GM12878 (cell line): ENCODE measurements around the gene ACACA. TPM values are rescaled to one million over a fixed set of nuclear protein-coding genes. Genes with fewer than 3 reads are reported as not detected.

Source experiments
- ATAC-seq: fragments of 200-7000 bp; cut with Tn5 transposase; 3 replicates; pipeline ENCODE4 v1.9.1; 2020; ENCODE audit warnings: mild to moderate bottlenecking, moderate library complexity
- BruUV-seq: library from RNA; stranded (reverse); fragments of 400-500 nt; replicated peaks from 2 replicates; lab custom pipeline; 2021; lab: Mats Ljungman, UMichigan
- CTCF ChIA-PET: fragments of 300-600 bp; sonication (Branson Sonifier 250); formaldehyde crosslinking; extraction: SDS; loops from one replicate; lab custom pipeline; 2021; ENCODE audit warnings: inconsistent platforms; lab: Yijun Ruan, JAX
- POLR2A ChIA-PET: fragments of 350-600 bp; formaldehyde crosslinking; extraction: SDS; loops from one replicate; lab custom pipeline; 2021; ENCODE audit warnings: inconsistent platforms; lab: Charles Lee
- RAD21 ChIA-PET: fragments of 300-600 bp; sonication (Branson Sonifier 250); formaldehyde crosslinking; loops from one replicate; lab custom pipeline; 2023; ENCODE audit warnings: antibody characterized with exemption; ENCODE audit not compliant: unreplicated experiment; lab: Charles Lee
- SMC1A ChIA-PET: fragments of 300-600 bp; sonication (Branson Sonifier 250); formaldehyde crosslinking; loops from one replicate; lab custom pipeline; 2023; ENCODE audit not compliant: unreplicated experiment, uncharacterized antibody; lab: Charles Lee
- DNase-seq: peaks from one replicate; pipeline ENCODE4 v3.0.0-alpha.2; 2011; ENCODE audit warnings: low read depth, low spot score
- FAIRE-seq: peaks from 3 replicates; lab custom pipeline; 2011; peaks lifted over from hg19 to GRCh38; lab: Jason Lieb, UNC
- H2AFZ ChIP-seq: 2 replicates; pipeline ENCODE4 v1.6.0; 2011; ENCODE audit warnings: low read depth, low read length, control low read depth; ENCODE audit not compliant: control insufficient read depth
- H3K27ac ChIP-seq: 2 replicates; pipeline ENCODE4 v1.5.1; 2011; ENCODE audit warnings: control low read depth; ENCODE audit not compliant: control insufficient read depth, insufficient read depth
- H3K27me3 ChIP-seq, 2 experiments: replicated peaks in 1 of 2; 2 replicates each; pipeline versions ENCODE4 v1.6.0 to v1.6.1; 2011; ENCODE audit warnings: low read length in 1 of 2; ENCODE audit not compliant: control insufficient read depth in 2 of 2, insufficient read depth in 2 of 2
- H3K36me3 ChIP-seq, 2 experiments: 2 replicates each; pipeline ENCODE4 v1.5.1; 2011; ENCODE audit warnings: low read length in 1 of 2; ENCODE audit not compliant: control insufficient read depth in 2 of 2, insufficient read depth in 2 of 2
- H3K4me1 ChIP-seq: 2 replicates; pipeline ENCODE4 v1.6.1; 2011; ENCODE audit warnings: mild to moderate bottlenecking, low read length, moderate library complexity, mixed read lengths; ENCODE audit not compliant: control insufficient read depth, insufficient read depth
- H3K4me2 ChIP-seq: 2 replicates; pipeline ENCODE4 v1.6.0; 2011; ENCODE audit warnings: control low read depth; ENCODE audit not compliant: control insufficient read depth, insufficient read depth
- H3K4me3 ChIP-seq: fragments of 200-600 bp; sonication (generic); 2 replicates; pipeline ENCODE4 v1.5.1; 2016
- H3K79me2 ChIP-seq: 2 replicates; pipeline ENCODE4 v1.6.0; 2011; ENCODE audit warnings: low read length; ENCODE audit not compliant: control insufficient read depth, insufficient read depth
- H3K9ac ChIP-seq: 2 replicates; pipeline ENCODE4 v1.8.0; 2011; ENCODE audit warnings: low read length, control low read depth, mixed read lengths; ENCODE audit not compliant: control insufficient read depth, insufficient read depth
- H3K9me3 ChIP-seq: replicated peaks from 3 replicates; pipeline ENCODE4 v1.5.1; 2011; ENCODE audit warnings: mild to moderate bottlenecking, low read length; ENCODE audit not compliant: control insufficient read depth, insufficient read depth
- H4K20me1 ChIP-seq: 2 replicates; pipeline ENCODE4 v1.6.0; 2011; ENCODE audit not compliant: control insufficient read depth, insufficient read depth
- ASH2L ChIP-seq: fragments of 300-600, 200-600 bp; sonication (generic); IDR thresholded peaks from 2 replicates; pipeline ENCODE4 v1.6.1; 2017; ENCODE audit warnings: low read depth, mild to moderate bottlenecking, borderline replicate concordance
- ATF2 ChIP-seq: IDR thresholded peaks from 2 replicates; pipeline ENCODE4 v1.6.1; 2012; ENCODE audit warnings: low read length, inconsistent platforms
- CREM ChIP-seq: IDR thresholded peaks from 2 replicates; pipeline ENCODE4 v1.6.1; 2014; ENCODE audit warnings: antibody characterized with exemption, low read depth
- ETV6 ChIP-seq, 2 experiments: fragments of 450-650 bp in 1 of 2; IDR thresholded peaks in 1 of 2; conservative IDR thresholded peaks in 1 of 2; 2 replicates each; pipeline ENCODE4 v1.6.1; 2014; ENCODE audit warnings: antibody characterized with exemption in 1 of 2, borderline replicate concordance in 1 of 2, low read depth in 1 of 2, mild to moderate bottlenecking in 1 of 2, moderate library complexity in 1 of 2
- IRF3 ChIP-seq: fragments of 450-650 bp; IDR thresholded peaks from 2 replicates; pipeline ENCODE4 v1.6.1; 2014; ENCODE audit warnings: mild to moderate bottlenecking
- JUNB ChIP-seq: IDR thresholded peaks from 2 replicates; pipeline ENCODE4 v1.6.1; 2016; ENCODE audit warnings: antibody characterized with exemption, mild to moderate bottlenecking
- PAX8 ChIP-seq: fragments of 450-650 bp; IDR thresholded peaks from 2 replicates; pipeline ENCODE4 v1.6.1; 2017; ENCODE audit warnings: mild to moderate bottlenecking, moderate library complexity
- RCOR1 ChIP-seq: conservative IDR thresholded peaks from 2 replicates; pipeline ENCODE4 v1.6.1; 2012; ENCODE audit warnings: low read depth, low read length, improper control_type of control experiment
- SIN3A ChIP-seq: IDR thresholded peaks from 2 replicates; pipeline ENCODE4 v1.6.1; 2012; ENCODE audit warnings: low read depth, low read length, improper control_type of control experiment
- SREBF1 ChIP-seq: IDR thresholded peaks from 2 replicates; pipeline ENCODE4 v1.6.1; 2012; ENCODE audit warnings: mild to moderate bottlenecking, low read length
- WRNIP1 ChIP-seq: IDR thresholded peaks from 2 replicates; pipeline ENCODE4 v1.6.1; 2011; ENCODE audit warnings: low read depth, low read length, improper control_type of control experiment, borderline replicate concordance
- ZNF217 ChIP-seq: fragments of 450-650 bp; IDR thresholded peaks from 2 replicates; pipeline ENCODE4 v1.6.1; 2017; ENCODE audit warnings: antibody characterized with exemption, mild to moderate bottlenecking
- ZNF274 ChIP-seq: IDR thresholded peaks from one replicate; pipeline ENCODE4 v1.8.0; 2011; ENCODE audit not compliant: insufficient read length, insufficient read depth
- WGBS: methylation state at CpG from one replicate; pipeline ENCODE4 v1.1.6; 2016; ENCODE audit warnings: low lambda C conversion rate; ENCODE audit not compliant: insufficient replicate concordance, insufficient coverage; ENCODE audit errors: missing lambda C conversion rate; 5-methylcytosine and 5-hydroxymethylcytosine counted together
- in situ Hi-C: fragments of 300-500 bp; cut with MboI; formaldehyde crosslinking; loops from 9 replicates; pipeline ENCODE4 v1.14.3; 2018; ENCODE audit warnings: mixed read lengths
- intact Hi-C: fragments of 100-400 bp; cut with micrococcal nuclease; formaldehyde crosslinking; loops from one replicate; pipeline ENCODE4 v1.14.2; 2022; ENCODE audit not compliant: unreplicated experiment
- polyA plus RNA-seq, 11 experiments: library from polyadenylated mRNA; depleted of rRNA in 4 of 11; unstranded in 6 of 11; stranded (reverse) in 5 of 11; fragments of >200 nt; fragmentation: Nextera tagmentation in 4 of 11; fragmentation: Illumina TruSeq in 1 of 11; extraction: Ambion mirVana in 4 of 11; extraction: Trizol in 1 of 11; gene quantifications; 1 replicate in 1 of 11; 2 replicates in 10 of 11; pipeline versions ENCODE4 v1.2.1 to v1.2.3, GENCODE V29; 2011 to 2016; ENCODE audit warnings: inconsistent platforms in 2 of 11, missing spikeins in 2 of 11, low read depth in 1 of 11
- total RNA-seq, 4 experiments: library from RNA; depleted of rRNA in 3 of 4; stranded (reverse); fragments of >200 nt in 3 of 4; fragmentation: Illumina TruSeq in 1 of 4; extraction: Trizol in 1 of 4; gene quantifications; 2 replicates each; pipeline versions ENCODE4 v1.2.1 to v1.2.3, GENCODE V29; 2013 to 2021
- TF ChIP-seq, protein P1 (sequence below): fragments of 450-650 bp; IDR thresholded peaks from 2 replicates; pipeline ENCODE4 v1.6.1; 2017; ENCODE audit warnings: mild to moderate bottlenecking, moderate library complexity
- TF ChIP-seq, protein P2 (sequence below): fragments of 450-650 bp; formaldehyde crosslinking; IDR thresholded peaks from 2 replicates; pipeline ENCODE4 v1.4.0; 2020; ENCODE audit warnings: mild to moderate bottlenecking, moderate library complexity

ACACA gene
- total and polyA plus RNA-seq, 10 of the 15 experiments (the other 5 are each of a cell fraction or from before 2014, with no cell fraction given) = 12.9 to 74.2 (median 32.0) TPM

GRCh38 chr17:37064956-37065355 lies 341.7 kb downstream of the ACACA start:
- H3K36me3 ChIP-seq = no peaks in the 10 kb centered on the region
- no peak overlapping the region for H3K9ac ChIP-seq
- ChIA-PET SMC1A (no interaction called here), CTCF (interaction anchor here (1.3 kb wide), 1 partner anchor 18 kb away, joined by 3 read pairs; no protein-coding TSS in a partner anchor), POLR2A (no interaction called here), RAD21 (no interaction called here)
- no peaks in the 10 kb centered on the region for H3K27me3 ChIP-seq
- 54% methylated on average over 8 of the region's 8 CpGs for WGBS
- H3K79me2 ChIP-seq = no peaks in the 10 kb centered on the region
- no peak overlapping the region for H3K4me2 ChIP-seq
- DNase-seq (no peak), ATAC-seq (no peak), FAIRE-seq (no peak)
- H3K4me1 ChIP-seq = no peaks in the 10 kb centered on the region
- H3K27ac ChIP-seq = no peak overlapping the region
- H3K9me3 ChIP-seq = no peaks in the 10 kb centered on the region
- no TSS peak for BruUV-seq
- intact Hi-C loops (no loop called here), in situ Hi-C loops (loop anchor here (25.0 kb wide), 1 partner anchor 453 kb away; the partner anchor contains the start of gene MRM1)
- H2AFZ ChIP-seq = no peak overlapping the region
- no peak overlapping the region for H3K4me3 ChIP-seq
- H4K20me1 ChIP-seq = no peaks in the 10 kb centered on the region
- TF ChIP-seq CREM (no peak), PAX8 (no peak), JUNB (no peak), SREBF1 (no peak), ASH2L (no peak), SIN3A (no peak), IRF3 (no peak), ETV6 (conservative IDR thresholded peaks at IDR 0.05 in 1 of 2, IDR thresholded peaks at IDR 0.05 in 1 of 2; ENCODE audit: borderline replicate concordance in 1 of 2, low read depth in 1 of 2) (no peak), ZNF217 (no peak), RCOR1 (no peak), ATF2 (no peak), ZNF274 (no peak), WRNIP1 (no peak)
- TF ChIP-seq, protein P1, sequence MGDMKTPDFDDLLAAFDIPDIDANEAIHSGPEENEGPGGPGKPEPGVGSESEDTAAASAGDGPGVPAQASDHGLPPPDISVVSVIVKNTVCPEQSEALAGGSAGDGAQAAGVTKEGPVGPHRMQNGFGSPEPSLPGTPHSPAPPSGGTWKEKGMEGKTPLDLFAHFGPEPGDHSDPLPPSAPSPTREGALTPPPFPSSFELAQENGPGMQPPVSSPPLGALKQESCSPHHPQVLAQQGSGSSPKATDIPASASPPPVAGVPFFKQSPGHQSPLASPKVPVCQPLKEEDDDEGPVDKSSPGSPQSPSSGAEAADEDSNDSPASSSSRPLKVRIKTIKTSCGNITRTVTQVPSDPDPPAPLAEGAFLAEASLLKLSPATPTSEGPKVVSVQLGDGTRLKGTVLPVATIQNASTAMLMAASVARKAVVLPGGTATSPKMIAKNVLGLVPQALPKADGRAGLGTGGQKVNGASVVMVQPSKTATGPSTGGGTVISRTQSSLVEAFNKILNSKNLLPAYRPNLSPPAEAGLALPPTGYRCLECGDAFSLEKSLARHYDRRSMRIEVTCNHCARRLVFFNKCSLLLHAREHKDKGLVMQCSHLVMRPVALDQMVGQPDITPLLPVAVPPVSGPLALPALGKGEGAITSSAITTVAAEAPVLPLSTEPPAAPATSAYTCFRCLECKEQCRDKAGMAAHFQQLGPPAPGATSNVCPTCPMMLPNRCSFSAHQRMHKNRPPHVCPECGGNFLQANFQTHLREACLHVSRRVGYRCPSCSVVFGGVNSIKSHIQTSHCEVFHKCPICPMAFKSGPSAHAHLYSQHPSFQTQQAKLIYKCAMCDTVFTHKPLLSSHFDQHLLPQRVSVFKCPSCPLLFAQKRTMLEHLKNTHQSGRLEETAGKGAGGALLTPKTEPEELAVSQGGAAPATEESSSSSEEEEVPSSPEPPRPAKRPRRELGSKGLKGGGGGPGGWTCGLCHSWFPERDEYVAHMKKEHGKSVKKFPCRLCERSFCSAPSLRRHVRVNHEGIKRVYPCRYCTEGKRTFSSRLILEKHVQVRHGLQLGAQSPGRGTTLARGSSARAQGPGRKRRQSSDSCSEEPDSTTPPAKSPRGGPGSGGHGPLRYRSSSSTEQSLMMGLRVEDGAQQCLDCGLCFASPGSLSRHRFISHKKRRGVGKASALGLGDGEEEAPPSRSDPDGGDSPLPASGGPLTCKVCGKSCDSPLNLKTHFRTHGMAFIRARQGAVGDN = no peak
- TF ChIP-seq, protein P2, sequence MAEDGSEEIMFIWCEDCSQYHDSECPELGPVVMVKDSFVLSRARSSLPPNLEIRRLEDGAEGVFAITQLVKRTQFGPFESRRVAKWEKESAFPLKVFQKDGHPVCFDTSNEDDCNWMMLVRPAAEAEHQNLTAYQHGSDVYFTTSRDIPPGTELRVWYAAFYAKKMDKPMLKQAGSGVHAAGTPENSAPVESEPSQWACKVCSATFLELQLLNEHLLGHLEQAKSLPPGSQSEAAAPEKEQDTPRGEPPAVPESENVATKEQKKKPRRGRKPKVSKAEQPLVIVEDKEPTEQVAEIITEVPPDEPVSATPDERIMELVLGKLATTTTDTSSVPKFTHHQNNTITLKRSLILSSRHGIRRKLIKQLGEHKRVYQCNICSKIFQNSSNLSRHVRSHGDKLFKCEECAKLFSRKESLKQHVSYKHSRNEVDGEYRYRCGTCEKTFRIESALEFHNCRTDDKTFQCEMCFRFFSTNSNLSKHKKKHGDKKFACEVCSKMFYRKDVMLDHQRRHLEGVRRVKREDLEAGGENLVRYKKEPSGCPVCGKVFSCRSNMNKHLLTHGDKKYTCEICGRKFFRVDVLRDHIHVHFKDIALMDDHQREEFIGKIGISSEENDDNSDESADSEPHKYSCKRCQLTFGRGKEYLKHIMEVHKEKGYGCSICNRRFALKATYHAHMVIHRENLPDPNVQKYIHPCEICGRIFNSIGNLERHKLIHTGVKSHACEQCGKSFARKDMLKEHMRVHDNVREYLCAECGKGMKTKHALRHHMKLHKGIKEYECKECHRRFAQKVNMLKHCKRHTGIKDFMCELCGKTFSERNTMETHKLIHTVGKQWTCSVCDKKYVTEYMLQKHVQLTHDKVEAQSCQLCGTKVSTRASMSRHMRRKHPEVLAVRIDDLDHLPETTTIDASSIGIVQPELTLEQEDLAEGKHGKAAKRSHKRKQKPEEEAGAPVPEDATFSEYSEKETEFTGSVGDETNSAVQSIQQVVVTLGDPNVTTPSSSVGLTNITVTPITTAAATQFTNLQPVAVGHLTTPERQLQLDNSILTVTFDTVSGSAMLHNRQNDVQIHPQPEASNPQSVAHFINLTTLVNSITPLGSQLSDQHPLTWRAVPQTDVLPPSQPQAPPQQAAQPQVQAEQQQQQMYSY (CRISPR knock-in tag) = no peak
